NCI-H2196 (cell line): ENCODE data around the gene MYG1.
A peak's percentile ranks its signal among the peaks of the same experiment; 100 is the strongest.
"Not testable (repeated sequence)": the region's sequence is repeated elsewhere in the genome, so short reads cannot be mapped to it uniquely, and the experiment has no call there.

ENCODE experiments used
- DNase-seq: peaks from one replicate; lab custom pipeline; 2025; ENCODE audit not compliant: unreplicated experiment; lab: John Stamatoyannopoulos, UW

MYG1 gene

GRCh38 chr12:53286448-53286847, 13.0 kb upstream of the MYG1 start:
- no peak for DNase-seq

GRCh38 chr12:53287741-53288216, 11.7 kb upstream of the MYG1 start:
- DNase-seq, result peak; percentile 48

DNA sequence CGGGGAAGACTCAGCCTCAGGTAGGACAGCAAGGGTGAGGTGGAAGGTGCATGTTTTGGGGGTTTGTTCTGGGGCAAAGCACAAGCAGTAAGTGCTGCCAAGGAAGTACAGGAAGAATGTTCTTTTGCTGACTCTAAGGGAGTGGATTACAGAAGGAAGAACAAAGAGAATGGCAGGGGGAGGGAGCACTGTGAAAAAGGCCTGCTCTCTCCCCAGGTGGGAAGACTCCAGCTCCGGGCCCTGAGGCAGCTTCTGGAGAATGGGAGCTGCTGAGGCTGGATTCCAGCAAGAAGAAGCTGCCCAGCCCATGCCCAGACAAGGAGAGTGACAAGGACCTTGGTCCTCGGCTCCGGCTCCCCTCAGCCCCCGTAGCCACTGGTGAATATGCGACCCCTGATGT, 11.2 kb upstream of the MYG1 start:
- DNase-seq, result no peak

GRCh38 chr12:53289891-53290290, 9.6 kb upstream of the MYG1 start:
- DNase-seq, result no peak

- DNase-seq, result no peak
Observed at GRCh38 chr12:53290661-53291060, 8.8 kb upstream of the MYG1 start.

- DNase-seq, result peak; percentile 87
Observed at GRCh38 chr12:53292426-53292825, 7.1 kb upstream of the MYG1 start.

- DNase-seq, result peak; percentile 89
Observed at GRCh38 chr12:53295070-53295890, 4.2 kb upstream of the MYG1 start, which contains the start of gene PFDN5. Gene PFDN5 (plus strand): TSS chr12:53295542. CDS start chr12:53295568, 26 bp downstream.

- DNase-seq, result no peak
Observed at GRCh38 chr12:53295891-53296219, 3.6 kb upstream of the MYG1 start.

DNA sequence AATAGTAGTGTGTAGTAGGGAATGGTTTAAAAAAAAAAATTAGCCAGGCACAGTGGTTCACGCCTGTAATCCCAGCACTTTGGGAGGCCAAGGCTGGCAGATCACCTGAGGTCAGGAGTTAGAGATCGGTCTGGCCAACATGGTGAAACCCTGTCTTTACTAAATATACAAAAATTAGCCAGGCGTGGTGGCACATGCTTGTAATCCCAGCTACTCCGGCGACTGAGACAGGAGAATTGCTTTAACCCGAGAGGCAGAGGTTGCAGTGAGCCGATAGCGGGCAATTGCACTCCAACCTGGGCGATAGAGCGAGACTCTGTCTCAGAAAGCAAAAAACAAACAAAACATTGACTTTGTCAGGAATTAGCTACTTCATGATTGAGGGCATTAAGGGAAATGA, 2.4 kb upstream of the MYG1 start:
- DNase-seq, result not testable (repeated sequence)

GRCh38 chr12:53298164-53298563, 1.3 kb upstream of the MYG1 start:
- no peak for DNase-seq

GRCh38 chr12:53299101-53299453, 418 bp upstream of the MYG1 start:
- no peak for DNase-seq

DNA sequence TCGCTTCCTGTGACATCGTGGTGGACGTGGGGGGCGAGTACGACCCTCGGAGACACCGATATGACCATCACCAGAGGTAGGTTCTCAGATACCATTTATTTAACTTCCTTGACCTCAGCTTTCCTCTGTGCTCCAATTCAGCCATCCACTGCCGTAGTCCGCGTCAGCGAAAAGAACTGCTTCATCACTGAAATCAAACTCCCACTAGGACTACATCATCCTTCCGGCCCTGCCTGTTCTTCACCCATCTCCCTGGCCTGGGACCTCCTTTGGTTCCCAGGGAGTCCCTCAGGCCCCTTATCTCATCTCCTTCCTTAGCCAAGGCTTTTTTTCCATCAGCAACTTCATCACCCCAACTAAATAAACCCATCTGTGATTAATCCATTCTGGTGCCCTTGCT, 692 bp downstream of the MYG1 start:
- DNase-seq, result no peak

DNA sequence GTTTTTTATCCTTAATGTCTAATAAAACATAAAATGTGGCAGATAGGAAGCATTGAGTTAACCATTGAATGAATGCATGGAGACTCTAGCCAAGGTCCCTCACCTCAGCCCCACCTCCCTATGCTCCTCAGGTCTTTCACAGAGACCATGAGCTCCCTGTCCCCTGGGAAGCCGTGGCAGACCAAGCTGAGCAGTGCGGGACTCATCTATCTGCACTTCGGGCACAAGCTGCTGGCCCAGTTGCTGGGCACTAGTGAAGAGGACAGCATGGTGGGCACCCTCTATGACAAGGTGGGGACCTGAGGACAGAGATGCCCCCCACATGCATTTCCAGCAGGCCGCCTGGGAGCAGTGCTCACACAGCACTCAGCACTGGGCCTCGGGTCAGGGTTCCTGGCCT, 3.4 kb downstream of the MYG1 start:
- DNase-seq, result no peak

DNA sequence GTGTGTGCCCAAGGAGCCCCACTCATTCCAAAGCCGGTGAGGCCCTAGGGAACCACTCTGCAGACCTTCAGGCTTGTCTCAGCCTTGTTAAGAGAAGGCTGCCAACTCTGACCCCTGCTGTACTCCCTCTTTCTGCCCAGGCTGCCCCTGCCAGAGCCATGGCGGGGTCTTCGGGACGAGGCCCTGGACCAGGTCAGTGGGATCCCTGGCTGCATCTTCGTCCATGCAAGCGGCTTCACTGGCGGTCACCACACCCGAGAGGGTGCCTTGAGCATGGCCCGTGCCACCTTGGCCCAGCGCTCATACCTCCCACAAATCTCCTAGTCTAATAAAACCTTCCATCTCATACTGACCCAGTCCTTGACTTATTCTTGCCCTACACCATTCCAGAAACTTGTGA, 7.3 kb downstream of the MYG1 start:
- DNase-seq, result no peak

DNA sequence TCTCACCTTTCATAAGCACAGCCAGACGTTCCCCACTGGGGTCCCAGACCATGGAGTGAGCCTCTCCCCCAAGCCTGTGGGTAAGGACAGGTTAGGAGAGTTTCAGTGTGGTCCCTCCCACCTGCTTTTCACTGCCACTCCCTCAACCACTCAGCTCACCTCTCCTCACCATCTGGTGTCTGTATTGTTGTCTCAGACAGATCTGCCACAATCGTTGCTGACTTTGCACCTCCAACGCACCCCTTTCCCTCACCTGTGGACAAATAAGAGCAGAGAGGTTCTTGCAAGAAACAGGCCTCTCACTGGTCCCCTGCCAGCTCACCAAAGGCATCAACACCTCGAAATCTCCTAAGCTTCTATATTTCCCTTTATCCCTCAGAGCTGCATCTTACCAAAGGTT, 8.8 kb downstream of the MYG1 start:
- DNase-seq, result no peak

- no peak for DNase-seq
Observed at GRCh38 chr12:53313996-53314395, 14.5 kb downstream of the MYG1 start.

DNA sequence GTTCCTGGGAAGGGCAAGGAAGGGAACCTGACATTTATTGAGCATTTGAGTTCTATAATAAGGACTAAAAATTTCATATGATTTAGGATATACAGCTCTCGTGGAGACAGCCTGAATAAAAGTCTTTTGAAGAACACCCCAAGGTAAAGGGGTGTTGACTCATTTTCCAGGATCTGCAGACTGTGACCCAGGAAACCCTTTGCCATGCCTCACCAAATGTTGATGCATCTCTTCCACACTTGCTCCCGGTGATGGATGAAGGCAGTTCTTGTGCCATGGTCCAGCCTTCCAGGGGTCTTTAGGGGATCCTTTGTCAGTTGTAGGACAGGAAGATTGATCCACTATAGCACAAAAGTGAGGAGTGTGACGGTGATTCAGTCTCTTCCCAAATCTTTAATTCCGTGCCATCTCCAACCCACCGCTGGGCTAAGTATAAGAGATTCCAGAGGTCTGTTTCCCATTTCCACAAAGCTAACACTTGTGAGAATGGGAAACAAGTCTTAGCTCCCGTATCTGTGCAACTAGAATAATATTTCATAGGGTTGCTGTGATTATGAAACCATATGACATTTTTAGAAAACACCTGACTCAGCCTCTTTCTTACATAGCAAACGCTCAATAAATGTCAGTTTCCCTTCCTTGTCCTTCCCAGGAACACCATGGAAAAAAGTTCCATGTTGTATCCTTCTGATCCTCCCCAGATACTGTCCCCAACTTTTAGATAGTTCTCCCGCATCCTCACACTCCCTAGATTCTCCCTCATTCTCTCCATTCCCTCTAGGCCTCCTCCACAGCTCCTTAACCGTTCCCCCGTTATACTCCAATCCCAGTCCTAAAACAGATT, 21.1 kb downstream of the MYG1 start:
- DNase-seq, result no peak

GRCh38 chr12:53324113-53324778, 24.8 kb downstream of the MYG1 start:
- DNase-seq, result peak; percentile 45

GRCh38 chr12:53324779-53325510, 25.4 kb downstream of the MYG1 start:
- peak; percentile 91 for DNase-seq

GRCh38 chr12:53325511-53326061, 26.1 kb downstream of the MYG1 start:
- no peak for DNase-seq
